GM06990 (cell line): ENCODE results near the gene FAM107B.
"Not testable (repeated sequence)": the region's sequence is repeated elsewhere in the genome, so short reads cannot be mapped to it uniquely, and the experiment has no call there.

Source experiments
- DNase-seq: peaks from one replicate; pipeline ENCODE4 v3.0.0-alpha.2; 2011; ENCODE audit not compliant: insufficient read length; ENCODE audit errors: extremely low read depth
- H3K27me3 ChIP-seq: replicated peaks from 2 replicates; pipeline ENCODE4 v1.6.0; 2011; ENCODE audit warnings: low read length; ENCODE audit not compliant: control insufficient read depth, insufficient read depth
- H3K36me3 ChIP-seq: 2 replicates; pipeline ENCODE4 v1.5.1; 2011; ENCODE audit warnings: low read length; ENCODE audit not compliant: control insufficient read depth, insufficient read depth
- H3K4me3 ChIP-seq: replicated peaks from 2 replicates; pipeline ENCODE4 v1.5.1; 2011; ENCODE audit warnings: low read depth, mild to moderate bottlenecking, control low read depth, low read length
- TF ChIP-seq, protein P1 (sequence below): IDR thresholded peaks from 2 replicates; pipeline ENCODE4 v1.5.1; 2011; ENCODE audit warnings: low read length, control low read depth, mild to moderate bottlenecking, inconsistent platforms; ENCODE audit not compliant: insufficient read depth, poor library complexity, severe bottlenecking

Gene FAM107B

DNA sequence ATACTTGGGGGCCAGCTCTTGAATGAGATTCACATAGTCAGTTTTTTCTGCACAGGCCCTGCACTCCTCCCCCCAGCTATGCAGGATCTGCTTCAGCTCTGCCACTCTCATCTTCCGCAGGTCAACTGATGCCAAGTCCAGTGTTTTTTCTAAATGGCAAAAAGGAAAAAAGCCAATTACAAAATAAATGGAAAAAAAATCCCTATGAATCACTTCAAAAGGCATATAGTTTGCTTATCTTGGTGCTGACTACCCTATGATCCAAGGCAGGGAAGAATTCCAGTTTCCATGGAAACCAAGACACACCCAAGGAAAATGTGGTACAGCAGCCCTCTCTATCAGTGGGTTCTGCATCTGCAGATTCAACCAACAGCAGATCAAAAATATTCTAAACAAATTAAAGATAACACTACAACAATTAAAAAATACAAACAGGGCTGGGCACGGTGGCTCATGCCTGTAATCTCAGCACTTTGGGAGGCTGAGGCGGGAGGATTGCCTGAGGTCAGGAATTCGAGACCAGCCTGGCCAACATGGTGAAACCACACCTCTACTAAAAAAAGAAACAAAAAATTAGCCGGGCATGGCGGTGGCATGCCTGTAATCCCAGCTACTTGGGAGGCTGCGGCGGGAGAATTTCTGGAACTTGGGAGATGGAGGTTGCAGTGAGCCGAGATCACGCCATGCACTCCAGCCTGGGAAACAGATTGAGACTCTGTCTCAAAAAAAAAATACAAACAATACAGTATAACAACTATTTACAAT is 45.5 kb upstream of the FAM107B start:
- H3K27me3 ChIP-seq: no peaks in the 10 kb centered on the region
- no peaks in the 10 kb centered on the region for H3K36me3 ChIP-seq
- TF ChIP-seq, protein P1, sequence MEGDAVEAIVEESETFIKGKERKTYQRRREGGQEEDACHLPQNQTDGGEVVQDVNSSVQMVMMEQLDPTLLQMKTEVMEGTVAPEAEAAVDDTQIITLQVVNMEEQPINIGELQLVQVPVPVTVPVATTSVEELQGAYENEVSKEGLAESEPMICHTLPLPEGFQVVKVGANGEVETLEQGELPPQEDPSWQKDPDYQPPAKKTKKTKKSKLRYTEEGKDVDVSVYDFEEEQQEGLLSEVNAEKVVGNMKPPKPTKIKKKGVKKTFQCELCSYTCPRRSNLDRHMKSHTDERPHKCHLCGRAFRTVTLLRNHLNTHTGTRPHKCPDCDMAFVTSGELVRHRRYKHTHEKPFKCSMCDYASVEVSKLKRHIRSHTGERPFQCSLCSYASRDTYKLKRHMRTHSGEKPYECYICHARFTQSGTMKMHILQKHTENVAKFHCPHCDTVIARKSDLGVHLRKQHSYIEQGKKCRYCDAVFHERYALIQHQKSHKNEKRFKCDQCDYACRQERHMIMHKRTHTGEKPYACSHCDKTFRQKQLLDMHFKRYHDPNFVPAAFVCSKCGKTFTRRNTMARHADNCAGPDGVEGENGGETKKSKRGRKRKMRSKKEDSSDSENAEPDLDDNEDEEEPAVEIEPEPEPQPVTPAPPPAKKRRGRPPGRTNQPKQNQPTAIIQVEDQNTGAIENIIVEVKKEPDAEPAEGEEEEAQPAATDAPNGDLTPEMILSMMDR: no peak
- no peak overlapping the region for H3K4me3 ChIP-seq
- DNase-seq: no peak

DNA sequence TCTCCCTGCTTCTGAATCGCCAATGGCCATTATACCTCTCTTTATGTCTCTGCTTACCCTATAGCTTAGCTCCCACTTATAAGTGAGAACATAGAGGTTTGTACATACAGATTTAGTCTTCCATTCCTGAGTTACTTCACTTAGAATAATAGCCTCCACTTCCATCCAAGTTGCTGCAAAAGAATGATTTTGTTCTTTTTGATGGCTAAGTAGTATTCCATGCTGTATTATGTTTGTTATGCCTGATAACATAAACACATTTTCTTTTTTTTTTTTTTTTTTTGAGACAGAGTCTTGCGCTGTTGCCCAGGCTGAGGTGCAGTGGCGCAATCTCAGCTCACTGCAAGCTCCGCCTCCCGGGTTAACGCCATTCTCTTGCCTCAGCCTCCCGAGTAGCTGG is 42.0 kb upstream of the FAM107B start:
- not testable (repeated sequence) for DNase-seq, H3K4me3 ChIP-seq, H3K36me3 ChIP-seq, H3K27me3 ChIP-seq

DNA sequence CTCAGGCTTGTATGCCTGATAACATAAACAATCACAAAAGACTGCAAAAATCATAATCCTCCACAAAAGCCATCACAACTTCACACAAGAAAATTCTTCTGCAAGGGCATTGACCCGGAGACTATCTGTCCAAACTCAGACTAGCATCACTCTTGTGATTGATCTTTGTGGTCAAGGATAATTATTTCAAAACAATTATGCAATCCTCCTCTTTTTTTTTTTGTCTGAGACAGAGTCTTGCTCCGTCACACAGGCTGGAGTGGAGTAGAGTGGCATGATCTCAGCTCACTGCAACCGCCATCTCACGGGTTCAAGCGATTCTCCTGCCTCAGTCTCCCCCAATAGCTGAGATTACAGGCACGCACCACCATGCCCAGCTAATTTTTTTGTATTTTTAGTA is 41.0 kb upstream of the FAM107B start:
- Histone ChIP-seq H3K4me3 (no peak overlapping the region), H3K36me3 (no peaks in the 10 kb centered on the region), H3K27me3 (no peaks in the 10 kb centered on the region)
- TF ChIP-seq, protein P1: no peak
- no peak for DNase-seq

DNA sequence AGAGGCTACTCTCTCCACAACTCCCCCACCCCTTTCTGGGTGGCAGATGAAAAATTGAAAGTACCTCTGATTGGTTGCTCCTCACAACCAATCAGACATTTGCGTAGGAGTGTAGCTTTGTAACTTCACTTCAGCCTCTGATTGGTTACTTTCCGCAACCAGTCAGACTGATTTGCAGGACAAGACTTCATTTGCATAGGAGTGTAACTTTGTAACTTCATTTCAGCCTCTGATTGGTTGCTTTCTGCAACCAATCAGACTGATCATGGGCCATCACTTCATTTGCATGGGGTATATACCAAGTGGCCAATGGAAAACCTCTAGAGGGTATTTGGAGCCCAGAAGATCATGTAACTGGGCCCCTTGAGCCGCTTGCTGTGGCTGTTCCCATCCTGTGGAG is 37.6 kb upstream of the FAM107B start:
- H3K4me3 ChIP-seq: no peak overlapping the region
- DNase-seq: no peak
- H3K27me3 ChIP-seq: no peaks in the 10 kb centered on the region
- H3K36me3 ChIP-seq: no peaks in the 10 kb centered on the region
- TF ChIP-seq, protein P1: no peak

DNA sequence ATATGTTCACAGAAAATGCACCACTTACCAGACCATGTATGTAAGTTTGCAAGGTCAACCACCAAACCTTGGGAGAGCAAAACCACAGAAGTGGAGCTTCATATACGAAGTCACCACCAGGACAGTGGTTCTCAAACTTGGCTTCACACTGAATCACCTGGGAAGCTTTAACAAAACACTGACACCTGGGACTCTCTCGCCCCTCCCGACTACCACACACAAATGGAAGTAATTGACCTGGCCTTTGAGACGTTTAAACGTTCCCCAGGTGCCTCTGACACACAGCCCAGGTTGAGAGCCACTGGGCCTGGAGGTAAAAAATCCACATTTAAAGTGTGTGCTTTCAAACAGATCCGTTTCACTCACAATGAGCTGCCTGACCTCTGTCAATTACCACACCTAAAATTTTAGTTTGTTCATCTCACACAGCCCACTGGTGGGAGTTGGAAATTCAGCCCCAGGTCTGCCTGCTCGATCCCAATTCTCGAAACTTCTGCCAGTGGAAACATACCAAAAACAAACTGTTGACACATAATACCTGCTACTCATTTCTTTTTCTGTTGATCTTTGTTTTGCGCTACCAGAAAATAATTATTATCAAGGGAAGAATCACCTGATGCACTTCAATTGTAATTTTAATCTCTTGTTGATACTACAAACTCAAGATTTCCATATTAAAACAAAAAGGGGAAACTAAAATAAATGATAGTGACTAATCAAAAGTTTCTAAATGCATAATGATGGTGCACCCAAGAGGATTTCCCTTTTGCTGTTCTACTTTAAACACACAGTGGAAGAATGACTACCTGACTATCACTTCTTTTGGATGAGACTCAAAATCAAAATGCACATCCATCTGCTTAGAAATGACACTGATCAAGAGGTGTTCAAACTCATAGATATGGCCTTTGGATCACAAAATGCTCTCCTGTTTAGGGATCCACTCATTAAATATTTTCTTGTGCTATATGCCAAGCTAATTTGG is 36.6 kb upstream of the FAM107B start:
- Histone ChIP-seq H3K27me3 (no peaks in the 10 kb centered on the region), H3K4me3 (no peak overlapping the region), H3K36me3 (no peaks in the 10 kb centered on the region)
- DNase-seq: no peak
- TF ChIP-seq, protein P1: no peak

DNA sequence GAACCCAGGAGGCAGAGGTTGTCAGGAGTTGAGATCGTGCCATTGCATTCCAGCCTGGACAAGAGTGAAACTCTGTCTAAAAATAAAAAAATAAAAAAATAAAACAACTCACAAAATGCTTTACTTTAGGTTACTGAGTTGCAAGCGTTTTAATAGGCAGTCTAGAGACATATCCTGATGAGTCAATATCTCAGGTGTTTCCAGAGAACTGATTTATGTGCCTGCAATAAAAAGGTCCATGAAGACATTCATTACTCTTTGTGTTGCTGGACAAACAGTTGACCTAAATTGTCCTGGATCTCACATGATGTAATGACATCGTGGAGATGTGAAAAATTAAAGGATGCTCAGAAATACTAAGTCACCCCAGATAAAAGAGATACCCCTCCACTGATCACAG is 31.6 kb upstream of the FAM107B start:
- no peak for DNase-seq
- TF ChIP-seq, protein P1: no peak
- no peaks in the 10 kb centered on the region for H3K27me3 ChIP-seq
- H3K36me3 ChIP-seq: no peaks in the 10 kb centered on the region
- no peak overlapping the region for H3K4me3 ChIP-seq
